Astrocyte (in vitro differentiated cells and primary cell): ENCODE results near the gene RPS6KB2. TPM values are rescaled to one million over a fixed set of nuclear protein-coding genes. Genes with fewer than 3 reads are reported as not detected.

Experiments
- DNase-seq: peaks from one replicate; pipeline ENCODE4 v3.0.0-alpha.2; 2010; ENCODE audit warnings: low read depth
- FAIRE-seq: peaks from 2 replicates; lab custom pipeline; 2011; peaks lifted over from hg19 to GRCh38; lab: Jason Lieb, UNC
- H2AFZ ChIP-seq: 2 replicates; pipeline ENCODE4 v1.6.0; 2012; ENCODE audit warnings: low read depth, low read length, inconsistent platforms
- H3K27ac ChIP-seq: 2 replicates; pipeline ENCODE4 v1.5.1; 2011; ENCODE audit warnings: low read depth, low read length, inconsistent platforms
- H3K27me3 ChIP-seq: 2 replicates; pipeline ENCODE4 v1.6.0; 2011; ENCODE audit warnings: low read length, inconsistent platforms; ENCODE audit not compliant: insufficient read depth
- H3K36me3 ChIP-seq: 2 replicates; pipeline ENCODE4 v1.5.1; 2011; ENCODE audit warnings: low read length, inconsistent platforms; ENCODE audit not compliant: insufficient read depth
- H3K4me1 ChIP-seq: 2 replicates; pipeline ENCODE4 v1.5.1; 2011; ENCODE audit warnings: low read length, inconsistent platforms; ENCODE audit not compliant: insufficient read depth
- H3K4me2 ChIP-seq: 2 replicates; pipeline ENCODE4 v1.6.0; 2012; ENCODE audit warnings: low read length, inconsistent platforms
- H3K4me3 ChIP-seq: 2 replicates; pipeline ENCODE4 v1.5.1; 2011; ENCODE audit warnings: low read depth, mild to moderate bottlenecking, low read length, inconsistent platforms; ENCODE audit not compliant: insufficient read depth
- H3K79me2 ChIP-seq: 2 replicates; pipeline ENCODE4 v1.6.0; 2012; ENCODE audit warnings: mild to moderate bottlenecking, low read length, inconsistent platforms; ENCODE audit not compliant: insufficient read depth
- H3K9ac ChIP-seq: 2 replicates; pipeline ENCODE4 v1.6.0; 2012; ENCODE audit warnings: mild to moderate bottlenecking, low read length, inconsistent platforms
- H3K9me3 ChIP-seq: 2 replicates; pipeline ENCODE4 v1.5.1; 2012; ENCODE audit warnings: low read depth, mild to moderate bottlenecking, low read length, inconsistent platforms; ENCODE audit not compliant: insufficient read depth
- H4K20me1 ChIP-seq: 2 replicates; pipeline ENCODE4 v1.6.0; 2012; ENCODE audit warnings: low read length, inconsistent platforms; ENCODE audit not compliant: insufficient read depth
- H3K27ac Mint-ChIP-seq: one replicate; pipeline ENCODE4 v1.8.0; 2021; ENCODE audit warnings: mild to moderate bottlenecking, mixed read lengths; ENCODE audit not compliant: unreplicated experiment
- H3K27me3 Mint-ChIP-seq: one replicate; pipeline ENCODE4 v1.8.0; 2021; ENCODE audit warnings: low read depth, mixed read lengths; ENCODE audit not compliant: unreplicated experiment
- H3K36me3 Mint-ChIP-seq: one replicate; pipeline ENCODE4 v1.8.0; 2021; ENCODE audit warnings: low read depth, mixed read lengths; ENCODE audit not compliant: unreplicated experiment
- H3K4me1 Mint-ChIP-seq: one replicate; pipeline ENCODE4 v1.8.0; 2021; ENCODE audit warnings: low read depth, mixed read lengths; ENCODE audit not compliant: unreplicated experiment
- H3K4me3 Mint-ChIP-seq: one replicate; pipeline ENCODE4 v1.8.0; 2021; ENCODE audit warnings: mild to moderate bottlenecking, moderate library complexity, mixed read lengths; ENCODE audit not compliant: unreplicated experiment
- H3K9me3 Mint-ChIP-seq: one replicate; pipeline ENCODE4 v1.8.0; 2021; ENCODE audit warnings: mild to moderate bottlenecking, mixed read lengths; ENCODE audit not compliant: unreplicated experiment
- CTCF ChIP-seq: IDR thresholded peaks from 2 replicates; pipeline ENCODE4 v1.5.1; 2011; ENCODE audit warnings: low read depth, mild to moderate bottlenecking, inconsistent platforms, low read length, moderate library complexity; ENCODE audit not compliant: insufficient read depth
- EZH2 ChIP-seq: IDR thresholded peaks from 2 replicates; pipeline ENCODE4 v1.6.1; 2012; ENCODE audit warnings: mild to moderate bottlenecking, low read length, inconsistent platforms; ENCODE audit not compliant: insufficient read depth
- total RNA-seq: library from RNA; stranded (reverse); gene quantifications from 2 replicates; pipeline ENCODE4 v1.2.1, GENCODE V29; 2021

The RPS6KB2 gene
- total RNA-seq, 1 donor from 2014 or later: 52.9 TPM

- peaks cover 12% of the 10 kb centered on the region for H3K4me1 ChIP-seq
- no peak overlapping the region for H3K27ac ChIP-seq
- no peaks in the 10 kb centered on the region for H3K27me3 ChIP-seq
- no peaks in the 10 kb centered on the region for H3K36me3 ChIP-seq
- Mint-ChIP-seq H3K9me3 (no peaks in the 10 kb centered on the region), H3K36me3 (no peaks in the 10 kb centered on the region), H3K27me3 (peaks cover 6% of the 10 kb centered on the region), H3K4me1 (peaks cover 4% of the 10 kb centered on the region), H3K27ac (no peak overlapping the region), H3K4me3 (no peak overlapping the region)
- H3K79me2 ChIP-seq: peaks cover 15% of the 10 kb centered on the region
- peaks cover 18% of the 10 kb centered on the region for H4K20me1 ChIP-seq
- H3K4me2 ChIP-seq: no peak overlapping the region
- TF ChIP-seq CTCF (no peak), EZH2 (no peak)
- FAIRE-seq (no peak), DNase-seq (no peak)
- H2AFZ ChIP-seq: no peak overlapping the region
- no peaks in the 10 kb centered on the region for H3K9me3 ChIP-seq
- H3K9ac ChIP-seq: no peak overlapping the region
- no peak overlapping the region for H3K4me3 ChIP-seq
Measured at GRCh38 chr11:67445515-67445914, 17.2 kb downstream of the RPS6KB2 start.

GRCh38 chr11:67448220-67448609 is 19.9 kb downstream of the RPS6KB2 start:
- Histone ChIP-seq H3K4me2 (no peak overlapping the region), H3K27me3 (no peaks in the 10 kb centered on the region), H3K4me3 (no peak overlapping the region), H2AFZ (no peak overlapping the region), H4K20me1 (no peaks in the 10 kb centered on the region), H3K79me2 (no peaks in the 10 kb centered on the region), H3K9me3 (no peaks in the 10 kb centered on the region), H3K36me3 (no peaks in the 10 kb centered on the region), H3K4me1 (peaks cover 3% of the 10 kb centered on the region), H3K27ac (no peak overlapping the region), H3K9ac (no peak overlapping the region)
- Mint-ChIP-seq H3K4me1 (no peaks in the 10 kb centered on the region), H3K36me3 (peaks cover 2% of the 10 kb centered on the region), H3K9me3 (no peaks in the 10 kb centered on the region), H3K4me3 (no peak overlapping the region), H3K27ac (no peak overlapping the region), H3K27me3 (peaks cover 11% of the 10 kb centered on the region)
- TF ChIP-seq CTCF: no peak
- TF ChIP-seq EZH2: no peak
- no peak for DNase-seq
- FAIRE-seq: no peak

- Mint-ChIP-seq H3K27me3 (peaks cover 11% of the 10 kb centered on the region), H3K27ac (peak overlapping the region; percentile 64), H3K36me3 (peaks cover 2% of the 10 kb centered on the region), H3K4me3 (no peak overlapping the region), H3K9me3 (no peaks in the 10 kb centered on the region), H3K4me1 (no peaks in the 10 kb centered on the region)
- Histone ChIP-seq H3K9ac (no peak overlapping the region), H3K4me3 (no peak overlapping the region), H3K27me3 (no peaks in the 10 kb centered on the region), H3K79me2 (no peaks in the 10 kb centered on the region), H3K4me1 (no peaks in the 10 kb centered on the region), H3K4me2 (no peak overlapping the region), H3K27ac (no peak overlapping the region), H2AFZ (no peak overlapping the region), H3K9me3 (no peaks in the 10 kb centered on the region), H3K36me3 (no peaks in the 10 kb centered on the region), H4K20me1 (no peaks in the 10 kb centered on the region)
- DNase-seq (no peak), FAIRE-seq (no peak)
- TF ChIP-seq EZH2 (no peak), CTCF (no peak)
Measured at GRCh38 chr11:67449116-67449844, 21.0 kb downstream of the RPS6KB2 start.
